ENCODE measurements around the gene RNF183. TPM values are rescaled to one million over a fixed set of nuclear protein-coding genes. Genes with fewer than 3 reads are reported as not detected.

Gene RNF183
- total RNA-seq (2022; extraction: Qiagen RNA extraction; ENCODE audit: low read depth) = not detected in 5 replicates

GRCh38 chr9:113302792-113303418, at the start of gene RNF183:
Gene RNF183 (minus strand): TSS chr9:113303376. CDS start chr9:113298184, 5,192 bp downstream.

DNA sequence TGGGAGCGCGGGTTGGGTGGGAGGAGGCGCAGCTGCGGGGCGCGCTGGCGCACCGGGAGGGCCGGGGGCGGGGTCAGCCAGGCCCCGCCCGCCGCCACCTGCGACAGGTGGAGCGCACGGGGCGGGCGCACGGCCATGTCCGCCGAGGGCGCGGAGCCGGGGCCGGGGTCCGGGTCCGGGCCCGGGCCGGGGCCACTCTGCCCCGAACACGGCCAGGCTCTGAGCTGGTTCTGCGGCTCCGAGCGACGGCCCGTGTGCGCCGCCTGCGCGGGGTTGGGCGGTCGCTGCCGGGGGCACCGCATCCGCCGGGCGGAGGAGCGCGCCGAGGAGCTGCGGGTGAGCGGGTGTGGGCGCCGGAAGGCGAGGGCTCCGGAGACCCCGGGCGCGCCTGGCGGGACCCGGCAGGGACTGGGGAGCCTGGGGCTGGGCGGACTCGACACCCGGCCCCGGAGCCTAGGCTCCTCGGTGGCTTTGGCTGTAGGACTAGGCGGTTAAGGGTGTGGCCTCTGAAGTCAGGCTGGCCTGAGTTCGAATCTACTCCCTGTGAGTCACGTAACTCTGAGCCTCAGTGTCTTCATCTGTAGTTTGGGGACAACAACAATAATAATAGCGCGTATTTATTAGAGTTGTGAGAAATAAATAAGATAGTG, 46.4 kb upstream of the RNF183 start, which contains the start of gene BSPRY:
BSPRY (plus strand) TSS at position 97 of the 650 bp plus-strand sequence; CDS start at position 136, 39 bp downstream.

GRCh38 chr9:113340011-113340699, 37.0 kb upstream of the RNF183 start, which contains the start of gene WDR31:
Gene WDR31 (minus strand): TSS chr9:113340275. CDS start chr9:113332022, 8,253 bp downstream.

GRCh38 chr9:113275157-113276131, 27.7 kb downstream of the RNF183 start, which contains the start of the genes CDC26 and PRPF4:
Gene CDC26 (minus strand): TSS chr9:113275572. CDS start chr9:113272507, 3,065 bp downstream.
Gene PRPF4 (plus strand): TSS chr9:113275658. CDS start chr9:113275744, 86 bp downstream.

Other genes with a start within 250 kb of the RNF183 start
- 1.4 to 2.9 TPM (median 1.7 TPM) in 5 replicates for gene ZFP37, start 246.7 kb downstream of the RNF183 start, total RNA-seq (2022; extraction: Qiagen RNA extraction; ENCODE audit: low read depth)
- 6.2 to 8.1 TPM (median 7.8 TPM) in 5 replicates for gene SLC31A2, start 152.4 kb downstream of the RNF183 start, total RNA-seq (2022; extraction: Qiagen RNA extraction; ENCODE audit: low read depth)
- 16.9 to 19.9 TPM (median 17.9 TPM) in 5 replicates for gene FKBP15, start 82.1 kb downstream of the RNF183 start, total RNA-seq (2022; extraction: Qiagen RNA extraction; ENCODE audit: low read depth)
- 20.5 to 25.5 TPM (median 21.3 TPM) in 5 replicates for gene SLC31A1, start 81.8 kb downstream of the RNF183 start, total RNA-seq (2022; extraction: Qiagen RNA extraction; ENCODE audit: low read depth)
- 50.4 to 66.9 TPM (median 53.5 TPM) in 5 replicates for gene CDC26, start 27.8 kb downstream of the RNF183 start, total RNA-seq (2022; extraction: Qiagen RNA extraction; ENCODE audit: low read depth)
- 59.0 to 62.8 TPM (median 60.4 TPM) in 5 replicates for gene PRPF4, start 27.7 kb downstream of the RNF183 start, total RNA-seq (2022; extraction: Qiagen RNA extraction; ENCODE audit: low read depth)
- gene WDR31, start 36.9 kb upstream of the RNF183 start, total RNA-seq (2022; extraction: Qiagen RNA extraction; ENCODE audit: low read depth) = 0.64 to 1.4 TPM (median 1.2 TPM) in 5 replicates
- gene BSPRY, start 46.2 kb upstream of the RNF183 start, total RNA-seq (2022; extraction: Qiagen RNA extraction; ENCODE audit: low read depth) = 0.06 to 0.12 TPM (median 0.07 TPM) in 3 of 5 replicates, not detected in the others
- 19.4 to 29.8 TPM (median 24.5 TPM) in 5 replicates for gene HDHD3, start 73.6 kb upstream of the RNF183 start, total RNA-seq (2022; extraction: Qiagen RNA extraction; ENCODE audit: low read depth)
- gene ALAD, start 97.9 kb upstream of the RNF183 start, total RNA-seq (2022; extraction: Qiagen RNA extraction; ENCODE audit: low read depth) = 13.7 to 17.1 TPM (median 16.4 TPM) in 5 replicates
- gene POLE3, start 107.3 kb upstream of the RNF183 start, total RNA-seq (2022; extraction: Qiagen RNA extraction; ENCODE audit: low read depth) = 103 to 128 TPM (median 120 TPM) in 5 replicates
- gene C9orf43, start 107.4 kb upstream of the RNF183 start, total RNA-seq (2022; extraction: Qiagen RNA extraction; ENCODE audit: low read depth) = 0.45 to 0.86 TPM (median 0.60 TPM) in 5 replicates
- gene RGS3, start 160.4 kb upstream of the RNF183 start, total RNA-seq (2022; extraction: Qiagen RNA extraction; ENCODE audit: low read depth) = 23.7 to 30.1 TPM (median 26.3 TPM) in 5 replicates

Measured in A549 treated with CpdA at 1 μM for 4 hours (cell line).